Measurements from ENCODE around the gene IL1RAPL1.

Gene IL1RAPL1

DNA sequence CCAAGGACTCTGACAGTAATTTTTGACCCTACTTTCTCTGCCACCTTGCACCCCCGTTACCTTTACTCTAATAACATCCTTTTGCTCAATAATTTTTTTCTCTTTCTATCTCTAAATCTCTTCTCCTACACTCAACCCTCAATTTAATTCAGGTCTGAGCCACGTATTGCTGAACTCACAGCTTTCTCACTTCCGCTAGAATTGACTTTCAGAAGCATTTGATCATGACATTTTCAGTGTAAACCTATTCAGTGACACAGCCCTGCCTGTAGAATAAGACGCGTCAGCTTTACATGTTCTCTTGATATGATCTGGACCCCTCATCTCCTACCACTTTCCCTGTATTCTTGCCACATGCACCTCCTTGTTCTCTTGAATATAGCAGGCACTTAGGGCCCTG is 1188.6 kb downstream of the IL1RAPL1 start:
- DNase-seq (ENCODE audit: low read depth in 2 of 2): no peak

DNA sequence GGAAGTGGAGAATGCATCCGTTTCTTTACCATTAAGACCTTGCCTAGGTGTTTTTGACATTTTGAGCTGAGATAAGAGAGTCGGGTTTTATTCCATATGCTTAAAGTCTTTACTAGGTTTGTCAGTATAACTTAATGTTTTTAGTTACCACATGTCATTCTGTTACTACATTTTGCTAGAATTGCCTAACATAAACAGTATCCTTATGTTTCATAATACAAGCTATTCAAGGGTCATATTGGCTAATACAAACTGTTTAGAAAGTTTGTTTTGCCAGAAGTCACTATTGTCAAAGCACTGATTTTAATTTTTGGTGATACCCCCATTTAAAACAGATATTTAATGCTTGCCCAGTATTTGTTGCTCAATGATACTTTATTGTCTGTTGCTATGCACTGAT is 1200.4 kb downstream of the IL1RAPL1 start:
- DNase-seq (ENCODE audit: low read depth in 2 of 2): no peak

DNA sequence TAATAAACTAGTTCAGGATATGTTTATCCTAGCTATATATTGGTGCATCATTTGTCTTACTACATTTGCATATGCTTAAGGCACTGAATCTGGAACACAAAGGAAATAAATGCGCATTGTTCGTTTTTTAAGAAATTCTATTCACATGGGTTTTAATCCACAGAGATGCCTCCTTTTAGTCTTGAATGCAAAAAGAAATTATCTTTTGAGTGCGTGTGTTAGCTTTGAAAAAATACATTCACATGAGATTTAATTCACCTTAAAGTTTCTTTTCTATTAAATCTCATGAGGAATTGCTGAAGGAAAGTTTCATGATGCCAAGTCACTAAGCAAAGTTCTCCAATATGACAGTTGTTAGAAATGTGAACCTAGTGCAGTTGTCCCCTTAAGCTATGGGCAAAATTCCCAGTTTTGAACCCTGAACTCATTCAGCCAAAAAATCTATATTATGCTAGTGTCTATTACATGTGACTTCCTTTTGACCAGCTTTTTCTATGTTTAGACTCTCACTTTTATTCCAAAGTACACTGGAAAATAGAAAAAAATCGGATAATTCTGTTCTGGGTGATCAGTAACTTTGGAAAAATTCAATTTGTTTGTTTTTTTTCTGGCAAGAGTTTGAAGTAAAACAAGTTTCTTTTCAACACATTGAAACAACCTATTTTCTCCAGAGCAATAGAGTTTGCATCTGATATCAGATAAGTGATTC is 1201.9 kb downstream of the IL1RAPL1 start:
- DNase-seq (ENCODE audit: low read depth in 2 of 2): no peak

DNA sequence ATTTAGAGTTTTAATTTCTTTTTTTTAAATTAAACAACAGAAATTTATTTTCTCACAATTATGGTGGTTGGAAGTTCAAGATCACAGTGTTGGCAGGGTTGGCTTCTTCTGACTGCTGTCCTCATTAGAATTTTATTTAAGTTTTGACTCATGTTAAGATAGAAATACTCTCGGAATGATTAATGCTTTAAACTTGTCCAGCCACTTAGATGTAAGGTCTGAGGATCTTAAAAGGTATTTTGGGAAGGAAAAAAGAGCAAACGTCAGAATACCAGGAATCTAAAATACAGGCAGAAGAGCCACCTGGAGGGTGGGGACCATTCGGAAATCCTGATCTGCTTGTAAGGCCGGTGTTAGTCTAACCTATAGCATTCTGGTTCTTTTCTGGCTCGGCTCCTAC is 1205.1 kb downstream of the IL1RAPL1 start:
- no peak for DNase-seq (ENCODE audit: low read depth in 2 of 2)

DNA sequence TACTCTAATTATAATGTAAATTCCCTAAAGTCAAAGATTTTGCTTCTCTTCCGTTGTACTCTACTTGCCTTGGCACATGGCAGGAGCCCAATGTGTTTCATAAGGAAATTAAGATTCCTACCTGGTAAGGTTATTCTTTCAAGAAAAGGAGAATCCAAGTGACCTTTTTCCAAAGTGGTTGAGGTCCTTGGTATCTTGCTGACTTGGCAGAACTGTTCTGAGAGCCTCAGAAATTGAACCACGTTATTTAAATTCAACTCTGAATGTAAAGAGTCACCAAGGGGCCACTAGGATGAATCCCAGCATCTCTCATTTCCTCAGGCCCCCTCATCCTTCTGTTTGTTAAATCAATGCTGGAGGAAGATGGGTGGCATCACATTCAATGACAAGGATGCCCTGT is 1209.9 kb downstream of the IL1RAPL1 start:
- DNase-seq (ENCODE audit: low read depth in 2 of 2): no peak

DNA sequence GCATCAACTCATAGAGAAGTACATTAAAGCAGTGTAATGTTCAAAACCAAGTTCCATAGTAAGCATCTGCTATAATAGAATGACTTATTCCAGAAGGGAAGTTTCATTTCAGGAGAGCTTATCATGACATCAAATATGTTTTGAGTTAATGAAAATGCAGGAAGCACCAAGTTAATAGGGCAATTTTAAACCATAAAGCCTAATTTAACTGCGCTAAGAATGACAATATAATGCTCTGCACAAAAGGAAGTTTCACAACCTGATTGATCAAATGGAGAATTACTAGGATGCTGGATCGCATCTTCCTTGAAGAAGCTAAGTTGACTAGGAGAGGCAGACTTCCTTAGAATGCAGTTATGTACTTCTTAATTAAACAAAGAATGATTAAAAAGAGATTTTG is 1211.2 kb downstream of the IL1RAPL1 start:
- DNase-seq (ENCODE audit: low read depth in 2 of 2): no peak

DNA sequence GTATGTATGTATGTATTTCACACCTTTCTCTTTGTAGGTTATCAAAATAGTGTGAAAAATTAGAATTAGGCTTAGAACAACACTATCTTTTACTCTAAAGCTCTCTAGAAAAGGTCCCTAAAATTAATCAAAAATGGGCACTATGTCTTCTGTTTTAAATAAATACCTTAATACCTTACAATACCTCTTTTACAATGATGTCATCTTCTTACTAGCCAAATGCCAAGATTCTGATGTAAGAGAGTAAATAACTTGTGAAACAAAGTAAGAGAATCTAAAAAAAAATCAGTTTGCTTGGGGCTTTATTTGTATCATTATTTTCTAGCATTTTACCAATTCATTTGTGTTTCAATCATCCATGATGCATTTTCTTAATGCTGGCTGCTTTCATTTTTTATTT is 1225.9 kb downstream of the IL1RAPL1 start:
- DNase-seq (ENCODE audit: low read depth in 2 of 2): no peak

DNA sequence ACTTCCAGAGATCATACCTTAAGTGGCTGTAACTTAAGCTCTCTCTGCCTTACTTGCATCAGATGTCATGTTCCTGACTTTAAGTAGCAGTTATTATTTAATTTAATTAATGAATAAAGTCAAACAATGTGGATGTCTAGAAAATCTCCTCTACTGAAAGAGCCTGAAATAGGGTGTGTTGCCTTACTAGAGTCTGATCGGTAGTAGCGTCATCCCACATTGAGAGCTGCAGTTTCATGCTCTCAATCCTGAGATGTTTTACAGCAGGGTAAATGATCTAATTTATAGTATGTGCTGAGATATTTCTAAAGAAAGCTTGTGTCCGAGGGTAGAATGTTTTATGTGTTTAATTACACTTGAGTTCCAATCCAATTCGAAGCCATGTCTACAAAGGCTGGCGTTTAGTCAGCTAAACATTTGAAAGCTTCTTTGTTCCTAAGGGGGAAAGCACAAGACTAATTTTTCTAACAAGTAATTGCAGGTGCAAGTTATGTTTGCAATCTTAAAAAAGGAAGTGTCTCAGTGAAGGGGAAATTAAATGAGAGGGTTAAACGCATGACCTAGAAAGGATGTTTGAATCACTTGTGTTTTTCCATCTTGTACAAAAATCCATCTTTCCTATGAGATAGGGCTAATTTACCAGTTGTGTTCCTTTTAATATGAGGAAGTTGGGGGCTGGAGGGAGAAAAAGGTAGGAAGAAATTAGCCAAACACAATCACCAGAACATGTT is 1237.1 kb downstream of the IL1RAPL1 start:
- no peak for DNase-seq (ENCODE audit: low read depth in 2 of 2)

DNA sequence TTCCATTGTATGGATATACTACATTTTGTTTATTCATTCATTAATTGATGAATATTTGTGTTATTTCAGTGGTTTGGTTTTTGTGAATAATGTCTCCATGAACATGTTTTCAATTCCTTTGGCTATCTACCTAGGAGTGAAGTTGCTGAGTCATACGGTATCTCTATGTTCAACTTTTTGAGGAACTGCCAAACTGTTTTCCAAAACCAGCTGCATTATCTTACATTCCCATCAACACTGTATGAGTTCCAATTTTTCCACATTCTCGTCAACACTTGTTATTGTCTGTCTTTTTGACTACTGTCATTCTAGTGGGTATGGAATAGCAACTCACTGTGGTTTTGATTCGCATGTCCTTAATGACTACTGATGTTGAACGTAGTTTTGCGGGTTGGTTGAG is 1239.5 kb downstream of the IL1RAPL1 start:
- DNase-seq (ENCODE audit: low read depth in 2 of 2): peak; percentile 32 to 36

DNA sequence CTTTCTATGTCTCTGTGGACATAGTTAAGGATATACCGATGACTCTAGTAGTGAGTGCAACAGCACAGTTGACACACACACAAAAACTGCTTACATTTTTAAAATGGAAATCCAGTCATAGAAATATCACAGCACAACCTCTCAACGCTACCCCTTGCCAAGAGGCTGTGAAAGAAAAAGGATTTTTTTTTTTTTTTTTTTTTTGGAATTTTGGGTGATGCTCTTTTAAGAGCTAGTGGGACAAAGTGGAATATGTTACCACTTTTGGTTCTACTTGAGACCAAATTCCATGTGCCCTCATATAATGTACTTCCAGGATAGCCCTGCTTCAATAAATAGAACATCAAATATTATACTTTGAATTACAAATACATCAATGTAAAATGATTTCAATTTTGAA is 1247.1 kb downstream of the IL1RAPL1 start:
- DNase-seq (ENCODE audit: low read depth in 2 of 2): no peak

DNA sequence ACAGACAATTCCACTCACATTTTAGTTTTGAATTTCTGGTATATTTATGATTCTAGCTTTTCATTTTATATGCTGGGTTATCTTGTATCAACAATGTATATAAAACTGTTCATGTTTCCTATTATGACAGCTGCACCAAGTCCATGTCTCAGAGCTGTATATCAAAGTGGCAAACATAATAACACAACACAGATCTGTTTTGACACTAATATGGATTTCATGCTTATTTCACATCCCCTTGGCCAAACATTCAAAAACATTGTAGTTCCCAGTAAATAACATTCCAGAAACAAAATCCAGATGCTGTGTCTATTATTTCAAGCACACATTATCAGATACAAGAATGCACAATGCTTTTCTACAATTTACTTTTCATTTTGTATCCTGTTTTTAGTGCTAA is 1247.5 kb downstream of the IL1RAPL1 start:
- no peak for DNase-seq (ENCODE audit: low read depth in 2 of 2)

DNA sequence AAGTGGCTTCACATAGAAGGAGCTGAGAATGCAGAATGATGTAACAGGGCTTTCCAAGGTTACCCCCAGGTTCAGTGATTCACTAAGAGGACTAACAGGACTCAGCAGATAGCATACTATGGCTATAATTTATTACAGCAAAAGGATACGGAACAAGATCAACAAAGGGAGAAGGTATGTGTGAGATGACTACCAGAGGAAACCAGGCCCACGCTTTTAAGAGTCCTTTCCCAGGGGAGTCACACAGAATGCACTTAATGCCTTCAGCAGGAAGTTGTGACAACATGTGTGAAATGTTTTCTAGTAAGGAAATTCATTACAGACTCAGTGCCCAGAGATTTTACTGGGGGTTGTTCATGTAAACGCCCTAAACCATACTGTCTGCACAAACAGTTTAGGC is 1254.5 kb downstream of the IL1RAPL1 start:
- DNase-seq (ENCODE audit: low read depth in 2 of 2): no peak

DNA sequence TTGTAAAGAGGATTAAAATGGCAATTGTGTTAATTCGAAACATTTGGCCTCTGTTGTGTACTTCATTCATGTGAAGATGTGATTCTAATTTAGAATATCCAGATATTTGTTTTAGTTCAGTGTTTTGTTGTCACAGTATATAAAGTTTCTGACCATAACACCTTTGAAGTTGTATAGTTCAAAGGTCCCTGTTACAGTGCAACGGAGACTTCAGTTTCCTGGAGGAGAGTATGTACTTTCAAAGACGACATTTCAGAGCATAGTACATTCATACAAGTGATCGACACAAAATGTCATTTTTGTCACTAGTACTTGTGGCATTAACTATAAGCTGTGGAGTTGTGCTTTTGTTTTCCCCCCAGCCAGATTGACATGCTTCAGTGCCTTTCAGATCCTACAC is 1255.3 kb downstream of the IL1RAPL1 start:
- DNase-seq (ENCODE audit: low read depth in 2 of 2): no peak

DNA sequence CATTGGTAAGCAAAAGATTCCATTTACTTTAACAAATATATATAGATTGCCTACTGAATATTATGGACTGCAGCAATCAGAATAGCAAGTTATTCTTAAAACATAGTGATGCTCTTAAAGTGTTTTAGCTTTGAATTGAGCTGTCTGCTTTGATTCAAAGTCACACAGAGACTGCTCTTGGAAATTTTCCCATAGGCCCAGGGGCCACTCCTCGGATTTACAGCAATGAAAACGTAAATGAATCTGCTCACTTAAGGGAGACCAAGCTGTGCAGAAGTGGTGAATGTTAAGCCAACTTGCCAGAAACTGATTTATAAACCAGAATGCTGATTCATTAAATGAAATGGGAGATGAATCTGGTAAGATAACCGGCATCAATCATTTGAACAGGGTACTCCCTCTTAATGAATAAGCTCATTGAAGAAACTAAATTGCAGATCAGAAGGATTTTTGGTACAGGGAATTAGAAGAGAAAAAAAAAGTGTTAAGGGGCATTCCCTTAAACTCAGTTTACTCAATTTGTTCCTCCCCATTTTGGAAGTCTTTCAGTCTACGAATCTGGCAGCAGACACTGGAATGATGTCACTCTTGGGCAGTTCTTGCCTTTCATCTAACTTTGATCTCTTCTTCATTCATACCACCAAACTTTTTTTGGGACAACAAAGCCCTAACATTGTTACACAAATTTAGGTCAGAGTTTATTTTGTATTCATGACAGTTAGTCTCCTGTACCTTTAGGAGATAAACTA is 1264.8 kb downstream of the IL1RAPL1 start:
- no peak for DNase-seq (ENCODE audit: low read depth in 2 of 2)

DNA sequence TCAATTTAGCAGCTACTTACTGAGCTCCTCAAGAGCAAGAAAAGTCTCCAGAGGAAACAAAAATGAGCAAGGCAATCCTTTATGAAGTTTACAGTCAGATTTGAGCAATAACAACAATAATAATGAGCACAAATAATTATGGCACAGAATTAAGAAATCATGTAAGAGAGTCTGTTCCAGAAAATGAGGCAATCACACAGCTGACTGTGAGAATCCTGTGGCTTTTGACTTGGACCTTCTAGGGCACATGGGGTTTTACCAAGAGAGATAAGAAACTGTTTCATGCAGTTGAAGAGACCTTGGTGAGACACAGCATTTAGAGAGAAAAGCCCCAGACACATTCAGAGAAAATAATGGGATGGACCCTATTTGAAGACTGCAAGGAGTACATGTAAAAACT is 1265.5 kb downstream of the IL1RAPL1 start:
- DNase-seq (ENCODE audit: low read depth in 2 of 2): no peak

DNA sequence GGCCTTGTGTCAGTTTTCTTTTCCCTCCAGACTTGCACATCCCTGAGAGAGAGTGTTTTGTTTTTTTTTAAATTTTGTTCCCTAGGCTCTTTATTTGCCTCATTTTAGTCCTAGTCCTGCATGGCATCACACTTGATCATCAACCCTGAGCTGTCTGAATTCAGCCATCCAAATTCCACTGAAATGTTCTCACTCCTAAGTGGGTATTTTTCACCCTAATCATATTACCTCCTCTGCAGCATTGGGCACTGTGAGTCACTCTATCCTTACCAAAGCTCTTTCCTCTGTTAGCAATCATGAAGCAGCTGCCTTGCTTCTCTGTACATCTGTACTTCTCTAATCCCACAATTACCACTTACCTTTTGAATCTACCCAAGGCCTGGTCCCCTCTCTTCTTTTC is 1271.5 kb downstream of the IL1RAPL1 start:
- DNase-seq (ENCODE audit: low read depth in 2 of 2): no peak

DNA sequence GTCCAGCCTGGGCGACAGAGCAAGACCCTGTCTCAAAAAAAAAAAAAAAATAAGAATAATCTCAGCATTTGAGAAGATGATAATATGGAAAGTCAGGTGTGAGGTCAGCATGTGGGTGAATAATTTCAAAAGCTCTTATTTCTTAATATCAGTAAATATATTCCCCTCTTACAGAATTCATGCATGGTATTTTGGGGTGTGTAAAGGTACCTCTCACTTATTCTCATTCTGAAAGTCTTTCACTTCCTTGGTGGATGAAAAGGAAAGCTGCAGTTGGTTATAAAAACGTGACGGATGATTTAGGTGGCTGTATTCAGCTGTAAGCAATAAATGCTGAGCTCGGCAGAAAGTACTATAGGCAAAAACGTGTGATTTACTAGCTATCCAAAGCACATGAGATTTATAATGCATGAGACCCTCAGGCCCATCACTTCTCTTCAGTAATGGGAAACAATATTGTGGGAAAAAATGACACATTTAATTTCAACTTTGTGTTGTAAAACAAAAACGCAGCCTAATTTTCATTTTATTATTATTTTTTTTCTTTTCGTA is 1275.0 kb downstream of the IL1RAPL1 start:
- no peak for DNase-seq (ENCODE audit: low read depth in 2 of 2)

DNA sequence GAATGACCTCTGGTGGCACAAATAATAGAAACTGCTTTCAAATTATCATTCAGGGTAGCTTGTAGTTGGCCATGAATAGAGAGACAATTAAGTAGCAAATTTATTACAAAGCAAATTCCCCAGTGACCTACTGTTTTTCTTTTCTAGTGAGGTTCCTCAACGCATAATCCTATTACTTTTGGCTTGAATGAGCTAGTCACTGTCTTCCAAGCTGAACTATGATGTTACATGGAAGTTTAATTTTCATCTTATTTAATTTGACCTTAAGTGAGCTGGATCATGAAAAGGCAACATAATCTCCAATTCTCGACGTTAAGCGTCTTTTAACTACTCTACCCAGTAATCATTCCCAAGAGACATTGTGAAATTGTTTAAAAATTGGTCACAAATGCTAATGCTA is 1280.7 kb downstream of the IL1RAPL1 start:
- DNase-seq (ENCODE audit: low read depth in 2 of 2): no peak

DNA sequence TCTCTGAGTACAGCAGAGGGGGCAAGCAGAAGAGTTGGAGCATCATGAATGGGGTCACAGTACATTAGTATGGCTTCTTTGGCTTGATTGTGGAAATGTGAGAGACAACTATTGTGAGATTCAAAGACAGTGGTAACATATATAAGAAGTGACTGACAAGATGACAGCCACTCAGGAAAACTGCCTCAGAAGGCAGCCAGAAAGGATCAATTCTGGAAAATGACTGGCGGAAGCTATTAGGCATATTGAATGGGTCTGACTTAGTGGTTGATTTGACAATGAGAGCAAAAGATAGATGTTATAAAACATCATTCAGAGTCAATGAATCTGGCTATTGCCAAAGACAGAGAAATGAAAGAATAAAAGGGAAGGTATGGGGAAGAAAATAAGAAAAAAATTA is 1282.6 kb downstream of the IL1RAPL1 start:
- no peak for DNase-seq (ENCODE audit: low read depth in 2 of 2)

DNA sequence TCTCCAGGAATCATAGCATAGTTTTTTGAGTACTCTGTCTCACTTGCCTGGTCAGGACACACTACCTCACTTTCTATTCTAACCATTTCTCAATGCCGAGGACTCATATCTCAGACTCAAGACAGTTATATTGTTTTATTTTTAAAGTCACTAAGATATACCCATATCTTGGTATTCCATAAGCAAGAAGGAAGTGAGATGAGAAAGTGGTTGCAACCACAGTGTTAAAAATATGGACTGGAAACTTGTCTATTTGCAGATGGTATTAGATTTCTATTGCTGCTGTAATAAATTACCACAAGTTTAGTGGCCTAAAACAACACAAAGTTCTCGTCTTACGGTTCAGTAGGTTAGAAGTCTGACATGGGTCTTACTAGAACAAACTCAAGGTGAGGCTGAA is 1283.4 kb downstream of the IL1RAPL1 start:
- no peak for DNase-seq (ENCODE audit: low read depth in 2 of 2)

DNA sequence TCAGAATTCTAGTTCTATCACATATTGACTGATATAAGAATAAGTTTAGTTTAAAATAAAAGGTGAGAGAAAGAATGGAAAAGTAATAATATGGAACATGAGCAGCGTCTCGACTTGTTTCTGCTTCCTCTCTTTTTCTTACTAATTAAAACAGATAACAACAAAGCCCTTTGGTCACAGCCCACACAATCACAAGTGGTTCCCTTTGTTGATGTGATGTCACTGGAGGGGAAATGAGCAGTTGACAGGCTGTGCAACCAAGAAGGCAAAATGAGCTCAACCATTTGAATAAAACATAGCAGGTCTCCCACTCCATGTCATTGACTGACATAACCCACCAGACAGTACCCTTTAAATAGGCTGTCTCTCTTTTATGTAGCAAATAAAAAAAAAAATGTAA is 1285.6 kb downstream of the IL1RAPL1 start:
- no peak for DNase-seq (ENCODE audit: low read depth in 2 of 2)

DNA sequence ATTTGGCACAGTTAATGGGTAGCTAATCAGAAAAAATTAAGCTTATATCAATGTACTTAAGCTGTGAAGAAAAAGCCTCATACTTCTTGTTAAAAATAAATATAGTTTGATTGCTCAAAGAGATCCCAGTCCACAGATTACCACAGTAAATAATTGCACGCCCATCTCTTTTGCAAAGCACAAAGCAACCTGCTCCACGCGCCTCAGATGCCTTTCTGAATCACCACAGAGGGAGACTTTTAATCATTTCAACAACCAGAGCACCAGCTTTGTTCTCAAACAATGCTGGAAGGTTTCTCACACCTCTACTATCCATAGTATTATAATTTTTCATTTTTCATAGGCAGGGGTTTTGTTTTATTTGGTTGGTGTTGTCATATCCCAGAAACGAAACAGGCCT is 1289.5 kb downstream of the IL1RAPL1 start:
- DNase-seq (ENCODE audit: low read depth in 2 of 2): no peak

DNA sequence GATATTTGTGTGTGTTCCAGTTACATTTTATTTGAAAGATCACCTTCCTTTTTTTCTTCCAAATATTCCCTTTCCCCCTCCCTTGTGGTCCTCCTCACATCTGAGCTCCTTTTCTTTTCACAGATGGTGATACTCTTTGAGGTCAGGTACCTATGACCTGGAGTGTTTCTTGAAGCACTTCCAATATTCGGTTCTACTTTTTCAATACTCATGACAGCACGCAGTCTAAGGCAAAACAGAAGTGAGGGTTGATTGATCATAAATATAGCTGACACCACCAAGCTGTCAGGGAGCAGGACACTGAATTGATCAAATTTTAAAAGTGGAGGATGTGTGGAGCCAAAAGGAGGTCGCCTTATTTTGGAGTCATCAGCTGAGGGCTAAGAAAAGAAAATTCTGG is 1293.7 kb downstream of the IL1RAPL1 start:
- DNase-seq (ENCODE audit: low read depth in 2 of 2): no peak
